ENCODE measurements around the gene CDS1.
"Not testable (repeated sequence)": the region's sequence is repeated elsewhere in the genome, so short reads cannot be mapped to it uniquely, and the experiment has no call there.

Gene CDS1

DNA sequence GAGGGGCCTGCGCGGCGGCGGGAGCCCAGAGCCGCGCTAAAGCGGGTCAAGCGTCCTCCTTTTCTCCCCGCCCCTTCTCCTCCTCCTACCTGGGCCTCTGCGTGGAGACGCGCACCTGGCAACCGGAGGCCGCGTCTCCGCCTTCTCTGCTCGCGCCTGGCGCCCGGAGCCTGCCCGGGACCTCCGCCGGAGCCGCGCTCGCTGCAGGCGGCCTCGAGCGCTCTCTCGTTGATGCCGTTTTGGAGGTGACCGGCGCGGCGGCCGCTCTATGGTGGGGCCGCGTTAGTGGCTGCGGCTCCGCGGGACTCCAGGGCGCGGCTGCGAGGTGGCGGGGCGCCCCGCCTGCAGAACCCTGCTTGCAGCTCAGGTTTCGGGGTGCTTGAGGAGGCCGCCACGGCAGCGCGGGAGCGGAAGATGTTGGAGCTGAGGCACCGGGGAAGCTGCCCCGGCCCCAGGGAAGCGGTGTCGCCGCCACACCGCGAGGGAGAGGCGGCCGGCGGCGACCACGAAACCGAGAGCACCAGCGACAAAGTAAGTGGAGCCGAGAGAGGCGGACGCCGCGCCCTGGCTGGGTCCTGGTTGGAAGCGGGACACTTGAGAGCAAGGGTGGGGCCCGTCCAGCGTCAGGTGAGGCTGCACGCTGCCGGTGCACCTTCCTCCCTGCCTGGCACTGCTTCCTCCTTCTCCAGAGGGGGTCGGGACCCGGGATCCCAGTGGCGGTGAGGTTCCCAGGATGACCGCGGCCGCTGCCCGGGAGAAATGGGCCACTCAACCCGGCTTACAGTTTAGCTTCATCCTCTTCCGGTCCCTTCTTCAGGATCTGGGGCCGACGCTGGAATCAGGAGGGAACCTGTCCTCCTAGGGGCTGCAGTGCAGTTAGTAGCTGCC is at the start of gene CDS1:
CDS1 (plus strand) TSS at position 140 of the 888 bp plus-strand sequence; CDS start at position 415, 275 bp downstream.
- peak; percentile 61 for DNase-seq (ENCODE audit: low read depth, low spot score)

DNA sequence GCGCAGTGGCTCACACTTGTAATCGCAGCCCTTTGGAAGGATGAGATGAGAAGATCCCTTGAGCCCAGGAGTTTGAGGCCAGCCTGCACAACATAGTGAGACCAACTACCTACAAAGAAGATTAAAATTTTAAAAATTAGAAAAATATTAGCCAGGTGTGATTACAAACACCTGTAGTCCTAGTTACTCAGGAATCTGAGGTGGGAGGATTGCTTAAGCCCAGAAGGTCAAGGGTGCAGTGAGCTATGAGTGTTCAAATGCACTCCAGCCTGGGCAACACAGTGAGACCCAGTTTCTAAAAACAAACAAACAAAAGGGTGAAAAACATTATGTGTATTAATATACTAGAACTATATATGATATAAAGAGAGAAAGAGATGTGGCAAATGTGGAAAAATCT is 47.0 kb upstream of the CDS1 start:
- DNase-seq (ENCODE audit: low read depth, low spot score) = no peak

DNA sequence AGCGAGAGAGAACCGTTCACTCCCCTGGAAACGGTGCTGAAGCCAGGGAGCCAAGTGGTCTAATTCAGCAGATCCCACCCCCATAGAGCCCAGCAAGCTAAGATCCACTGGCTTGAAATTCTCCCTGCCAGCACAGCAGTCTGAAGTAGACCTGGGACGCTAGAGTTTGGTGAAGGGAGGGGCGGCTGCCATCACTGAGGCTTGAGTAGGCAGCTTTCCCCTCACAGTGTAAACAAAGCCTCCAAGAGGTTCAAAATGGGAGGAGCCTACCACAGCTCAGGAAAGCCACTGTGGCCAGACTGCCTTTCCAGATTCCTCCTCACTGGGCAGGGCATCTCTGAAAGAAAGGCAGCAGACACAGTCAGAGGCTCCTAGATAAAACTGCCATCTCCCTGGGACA is 37.8 kb upstream of the CDS1 start:
- no peak for DNase-seq (ENCODE audit: low read depth, low spot score)

DNA sequence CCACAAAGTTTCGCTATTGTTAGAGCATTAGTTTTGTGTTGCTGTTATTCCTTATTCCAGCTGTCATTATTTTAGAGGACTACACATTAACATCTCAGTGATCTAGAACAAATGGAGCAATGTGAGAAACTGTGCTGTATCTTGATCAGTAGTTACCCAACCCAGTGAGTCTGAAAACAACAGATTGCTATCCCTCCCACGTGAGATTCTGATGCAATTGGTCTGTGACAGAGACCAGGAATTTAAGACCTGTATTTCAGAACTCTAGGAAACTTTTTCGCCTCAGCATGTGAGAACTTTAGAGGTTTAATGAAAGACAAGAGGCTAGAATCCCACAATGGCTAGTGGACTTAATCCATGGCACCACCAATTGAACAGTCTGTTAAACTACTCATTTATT is 35.7 kb upstream of the CDS1 start:
- no peak for DNase-seq (ENCODE audit: low read depth, low spot score)

DNA sequence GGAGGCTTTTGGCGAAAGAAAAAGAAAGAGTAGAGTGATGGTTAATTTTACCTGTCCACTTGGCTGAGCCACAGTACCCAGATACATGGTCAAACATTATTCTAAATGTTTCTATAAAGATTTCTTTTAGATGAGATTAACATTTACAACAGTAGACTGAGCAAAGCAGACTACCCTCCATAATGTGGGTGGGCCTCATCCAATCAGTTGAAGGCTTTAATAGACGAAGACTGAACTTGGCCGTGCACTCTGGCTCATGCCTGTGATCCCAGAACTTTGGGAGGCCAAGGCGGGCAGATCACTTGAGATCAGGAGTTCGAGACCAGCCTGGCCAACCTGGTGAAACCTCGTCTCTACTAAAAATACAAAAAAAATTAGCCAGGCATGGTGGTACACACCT is 33.7 kb upstream of the CDS1 start:
- DNase-seq (ENCODE audit: low read depth, low spot score) = not testable (repeated sequence)

DNA sequence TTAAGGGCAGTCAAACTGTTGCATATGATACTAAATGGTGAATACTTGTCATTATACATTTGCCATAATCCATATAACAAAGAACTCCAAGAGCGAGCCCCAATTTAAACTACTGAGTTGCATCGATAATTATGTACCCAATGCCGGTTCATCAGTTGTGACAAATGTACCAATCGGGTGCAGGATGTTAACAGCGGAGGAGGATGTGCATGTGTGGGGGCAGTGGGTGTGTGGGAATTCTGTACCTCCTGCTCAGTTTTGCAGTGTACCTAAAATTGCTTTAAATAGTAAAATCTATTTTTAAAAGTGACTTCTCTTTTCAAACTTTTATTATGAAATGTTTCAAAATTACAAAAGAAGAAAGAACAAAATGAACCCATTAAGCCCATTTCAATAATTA is 20.8 kb upstream of the CDS1 start:
- DNase-seq (ENCODE audit: low read depth, low spot score) = no peak

DNA sequence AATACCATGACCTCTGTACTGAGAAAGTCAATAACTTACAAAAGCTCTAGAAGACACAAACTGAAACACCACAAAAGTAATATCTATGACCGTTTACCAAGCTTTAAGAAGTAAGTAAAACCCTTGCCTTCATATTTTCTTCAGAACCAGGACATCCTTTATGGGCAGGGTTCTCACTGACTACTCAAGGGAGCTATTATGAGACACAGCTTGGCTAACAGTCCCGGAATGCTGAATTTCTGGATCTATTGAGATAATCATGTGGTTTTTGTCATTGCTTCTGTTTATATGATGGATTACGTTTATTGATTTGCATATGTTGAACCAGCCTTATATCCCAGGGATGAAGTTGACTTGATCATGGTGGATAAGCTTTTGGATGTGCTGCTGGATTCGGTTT is 19.9 kb upstream of the CDS1 start:
- no peak for DNase-seq (ENCODE audit: low read depth, low spot score)

DNA sequence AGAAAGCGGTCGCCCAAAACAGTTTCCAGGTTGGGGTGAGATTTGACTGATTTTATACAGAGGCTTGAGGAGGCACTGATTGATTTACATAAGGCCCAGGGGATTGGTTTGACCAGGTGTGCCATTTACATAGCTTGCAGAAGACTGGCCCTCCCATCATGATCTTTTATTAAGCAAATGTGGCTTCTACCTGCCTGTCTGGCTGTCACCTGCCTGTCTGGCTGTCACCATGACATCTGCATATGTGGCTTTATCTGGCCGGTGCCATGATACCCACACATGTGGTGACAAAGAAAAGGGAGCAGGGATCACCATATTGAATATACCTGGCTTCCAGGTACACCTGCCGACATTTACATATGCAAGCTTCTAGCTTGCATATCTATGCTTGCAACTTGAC is 17.0 kb upstream of the CDS1 start:
- DNase-seq (ENCODE audit: low read depth, low spot score) = no peak

DNA sequence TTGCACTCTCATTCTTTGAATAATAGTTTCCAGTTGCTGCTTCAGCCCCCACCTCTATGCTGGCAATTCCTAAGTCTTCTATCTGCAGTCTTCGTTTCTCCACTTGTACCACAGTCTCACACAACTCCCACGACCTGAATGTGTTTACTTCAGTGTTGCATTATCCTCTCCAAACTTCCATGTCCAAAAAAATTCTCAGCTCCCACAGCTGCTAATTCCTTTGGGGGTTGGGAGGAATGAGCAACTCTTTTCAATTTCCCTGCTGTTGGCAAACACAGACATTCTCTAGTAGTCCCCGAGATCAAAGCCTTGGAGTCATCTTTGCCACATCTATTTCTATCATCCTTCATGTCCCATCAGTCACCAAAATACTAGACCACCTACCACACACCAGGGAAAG is 14.4 kb upstream of the CDS1 start:
- DNase-seq (ENCODE audit: low read depth, low spot score) = no peak

DNA sequence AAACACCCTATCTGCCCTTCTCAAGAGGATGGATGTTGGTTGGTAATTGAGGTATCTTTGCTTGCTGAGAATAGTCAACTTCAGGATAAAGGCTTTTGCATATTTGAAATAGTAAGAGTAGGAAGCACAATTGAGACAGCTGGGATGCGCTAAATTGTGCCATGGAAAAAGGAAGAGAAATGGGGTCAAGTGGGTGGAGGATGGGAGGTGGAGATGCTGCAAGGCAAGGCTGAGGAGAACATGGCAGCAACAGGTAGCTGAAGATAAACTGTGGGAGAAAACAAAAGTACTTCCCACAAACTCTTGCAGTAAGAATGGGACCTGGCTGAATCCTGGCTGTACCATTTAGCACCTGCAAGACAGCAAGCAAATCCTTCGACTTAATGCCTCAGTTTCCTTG is 13.9 kb upstream of the CDS1 start:
- no peak for DNase-seq (ENCODE audit: low read depth, low spot score)

DNA sequence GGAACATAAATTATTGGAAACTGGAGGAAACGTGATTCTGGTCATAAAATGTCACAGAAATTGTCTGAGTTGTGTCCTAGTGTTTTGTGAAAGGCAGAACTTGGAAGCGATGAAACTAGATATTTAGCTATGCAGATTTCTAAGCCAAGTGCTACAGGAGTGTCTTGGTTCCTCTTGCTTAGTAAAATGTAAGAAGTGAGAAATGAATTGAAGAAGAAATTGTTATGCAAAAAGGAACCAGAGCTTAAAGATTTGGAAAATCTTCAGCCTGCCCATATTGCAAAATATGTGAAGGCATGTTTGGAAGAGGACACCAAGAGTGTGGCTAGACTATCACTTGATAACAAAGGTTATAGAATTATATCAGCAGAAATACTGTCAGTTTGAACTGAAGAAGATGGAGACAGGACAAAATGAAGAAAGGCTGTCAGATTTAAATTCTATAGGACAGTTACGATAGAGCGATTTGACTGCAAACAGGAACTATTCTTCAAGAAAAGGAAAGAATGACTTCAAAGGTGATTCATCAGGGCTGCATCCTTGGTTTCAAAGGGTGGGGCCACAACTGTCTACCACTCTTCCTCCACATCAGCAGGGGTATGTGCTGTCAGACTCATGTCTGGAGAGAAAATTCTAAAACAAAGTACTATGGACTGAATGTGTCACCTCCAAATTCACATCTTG is 9.4 kb upstream of the CDS1 start:
- DNase-seq (ENCODE audit: low read depth, low spot score) = no peak

DNA sequence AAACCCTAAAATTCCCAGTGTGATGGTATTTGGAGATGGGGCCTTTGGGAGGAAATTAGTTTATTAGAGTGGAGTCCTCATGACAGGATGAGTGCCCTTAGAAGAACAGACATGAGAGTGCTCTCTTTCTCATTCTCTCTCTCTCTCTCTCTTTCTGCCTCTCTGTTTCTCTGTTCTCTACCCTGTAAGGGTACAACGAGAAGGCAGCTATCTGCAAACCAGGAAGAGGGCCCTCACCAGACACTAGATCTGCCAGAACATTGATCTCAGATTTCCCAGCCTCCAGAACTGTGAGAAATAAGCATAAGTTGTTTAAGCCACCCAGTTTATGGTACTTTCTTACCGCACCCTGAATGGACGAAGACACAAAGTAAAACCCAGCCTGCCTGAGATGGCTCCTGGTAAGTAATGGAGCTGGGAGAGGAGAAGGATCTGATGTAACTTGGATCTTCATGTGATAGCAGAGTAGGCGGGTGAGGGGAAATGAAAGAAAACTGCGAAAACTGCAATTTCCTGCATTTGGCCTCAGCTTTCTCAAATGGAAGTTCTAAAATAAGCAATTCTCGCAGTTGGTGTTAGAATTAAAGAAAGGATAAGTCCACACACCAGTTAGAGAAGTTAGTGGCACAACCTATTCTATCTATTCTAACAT is 8.7 kb upstream of the CDS1 start:
- no peak for DNase-seq (ENCODE audit: low read depth, low spot score)

DNA sequence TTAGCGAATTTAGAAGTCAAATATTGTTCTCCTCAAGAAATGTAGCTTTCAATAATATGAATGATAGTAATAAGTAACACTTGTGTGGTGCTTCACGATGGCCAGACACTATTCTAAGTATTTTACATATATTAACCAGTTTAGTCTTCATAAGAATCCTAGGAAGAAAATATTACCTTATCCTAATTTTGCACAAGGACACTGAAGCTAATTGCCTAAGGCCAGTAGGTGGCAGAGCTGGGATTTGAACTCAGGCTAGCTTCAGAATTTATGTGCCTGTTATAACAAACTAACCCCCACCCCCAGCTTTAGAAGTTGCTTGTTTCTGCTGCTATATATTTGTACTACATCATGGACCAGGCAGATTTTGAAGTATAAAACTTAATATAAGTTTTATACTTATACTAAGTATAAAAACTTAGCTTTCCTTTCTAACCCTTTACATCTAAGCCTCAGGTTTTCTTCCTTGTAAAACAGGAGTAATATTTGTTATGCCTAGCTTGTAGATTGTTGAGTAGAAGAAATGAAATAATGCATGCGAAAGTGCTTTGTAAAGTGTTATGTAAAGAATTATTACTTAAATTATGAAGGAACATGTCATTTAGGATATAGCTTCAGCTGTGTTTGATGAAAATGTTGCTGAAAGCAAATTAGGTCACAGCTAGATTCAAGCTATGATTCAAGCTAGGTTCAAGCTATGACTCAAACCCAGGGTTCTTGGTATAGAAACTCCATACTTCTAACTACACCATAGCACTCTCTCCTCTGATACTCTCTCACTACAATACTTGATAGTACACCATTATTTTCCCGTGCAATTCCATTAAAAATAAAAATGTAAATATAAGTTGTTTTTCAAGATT is 4.2 kb upstream of the CDS1 start:
- peak; percentile 68 for DNase-seq (ENCODE audit: low read depth, low spot score)

DNA sequence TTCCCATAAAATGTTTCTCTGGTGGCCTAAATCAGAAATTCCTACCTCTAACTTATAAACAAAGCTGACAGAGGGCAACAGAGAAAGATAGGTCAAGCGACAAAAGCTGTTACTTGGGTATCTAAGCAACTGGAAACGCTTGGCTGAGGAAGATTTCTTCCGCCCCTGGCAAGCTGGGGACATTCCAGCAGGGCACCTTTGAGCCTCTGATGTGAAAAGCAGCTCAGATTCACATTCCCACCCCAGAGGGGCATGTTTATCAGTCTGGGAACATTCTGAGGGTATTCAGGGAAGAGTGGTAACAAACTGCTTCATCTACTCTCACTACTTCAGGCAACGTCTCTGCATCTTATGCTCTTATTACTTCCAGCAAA is 3.5 kb upstream of the CDS1 start:
- DNase-seq (ENCODE audit: low read depth, low spot score) = peak; percentile 18

DNA sequence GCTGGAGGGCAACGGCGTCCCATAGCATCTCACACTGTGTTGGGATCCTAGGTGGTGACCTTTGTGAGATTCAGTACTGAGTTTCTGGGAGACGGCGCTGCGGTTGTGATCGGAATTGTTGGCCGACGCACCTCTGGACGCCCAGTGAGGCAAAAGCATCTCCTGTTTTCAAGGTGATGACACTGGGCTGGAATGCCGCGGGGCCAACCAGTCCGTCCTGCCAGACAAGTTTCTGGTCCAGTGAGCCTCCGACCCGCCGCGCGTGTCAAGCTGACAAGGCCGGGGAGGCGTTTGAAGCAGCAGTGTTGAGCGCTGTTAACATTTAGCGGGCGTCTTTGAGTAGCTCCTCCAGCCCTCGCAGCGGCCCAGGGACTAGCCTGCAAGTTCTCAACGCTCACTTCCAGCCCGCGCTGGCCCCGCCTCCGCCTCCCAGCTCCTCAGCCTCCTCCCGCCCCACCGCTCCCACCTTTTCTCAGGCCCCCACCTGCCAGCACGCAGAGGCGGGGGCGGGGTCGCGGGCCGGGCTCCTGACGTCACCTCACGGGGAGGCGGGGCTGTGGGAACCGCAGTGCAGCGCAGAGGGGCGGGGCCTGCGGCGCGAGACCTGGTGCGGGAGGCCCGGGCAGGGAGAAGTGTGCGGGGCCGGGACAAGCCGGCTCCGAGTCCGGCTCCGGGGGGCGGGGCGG is 482 bp upstream of the CDS1 start:
- DNase-seq (ENCODE audit: low read depth, low spot score) = peak; percentile 91

DNA sequence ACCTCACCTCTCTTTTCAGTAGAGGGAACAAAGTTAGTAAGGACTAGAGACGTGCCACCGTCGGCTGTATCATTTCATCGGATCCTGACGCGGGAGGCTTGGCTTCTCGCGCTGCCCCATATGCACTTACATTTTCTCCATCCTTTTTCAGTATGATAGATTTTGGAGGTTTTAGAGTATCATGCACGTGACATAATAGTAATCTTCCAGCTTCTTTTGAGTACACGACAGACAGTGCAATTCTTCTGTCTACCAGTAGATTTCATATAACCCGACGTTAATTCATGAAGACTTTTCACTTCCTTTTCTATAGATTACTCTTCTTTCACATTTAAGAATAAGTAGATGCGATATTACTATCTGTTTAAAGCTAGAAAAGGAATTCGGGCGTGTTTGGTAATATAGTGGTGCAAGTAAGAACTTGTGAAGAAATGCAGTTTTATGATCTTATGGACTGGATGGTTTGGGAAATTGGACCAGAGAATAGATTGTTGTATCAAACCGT is 1.0 kb downstream of the CDS1 start:
- no peak for DNase-seq (ENCODE audit: low read depth, low spot score)

DNA sequence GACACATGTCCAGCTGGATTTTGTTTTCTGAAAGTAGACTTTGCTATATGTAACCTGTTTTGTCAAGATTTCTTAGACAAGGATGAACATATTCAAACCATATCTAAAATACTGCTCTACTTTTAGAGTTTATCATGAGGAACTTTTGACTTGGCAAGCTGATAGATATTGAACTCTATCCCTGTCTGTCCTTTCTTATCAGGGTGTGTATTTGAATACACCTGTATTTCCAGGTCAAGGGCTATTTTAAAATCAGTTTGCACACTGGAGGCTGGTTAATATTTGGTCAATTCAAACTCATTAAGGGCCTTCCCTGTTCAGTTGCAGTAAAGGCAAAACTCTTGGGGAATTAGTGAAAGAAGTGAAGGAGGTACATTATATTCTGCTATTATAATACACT is 2.3 kb downstream of the CDS1 start:
- no peak for DNase-seq (ENCODE audit: low read depth, low spot score)

DNA sequence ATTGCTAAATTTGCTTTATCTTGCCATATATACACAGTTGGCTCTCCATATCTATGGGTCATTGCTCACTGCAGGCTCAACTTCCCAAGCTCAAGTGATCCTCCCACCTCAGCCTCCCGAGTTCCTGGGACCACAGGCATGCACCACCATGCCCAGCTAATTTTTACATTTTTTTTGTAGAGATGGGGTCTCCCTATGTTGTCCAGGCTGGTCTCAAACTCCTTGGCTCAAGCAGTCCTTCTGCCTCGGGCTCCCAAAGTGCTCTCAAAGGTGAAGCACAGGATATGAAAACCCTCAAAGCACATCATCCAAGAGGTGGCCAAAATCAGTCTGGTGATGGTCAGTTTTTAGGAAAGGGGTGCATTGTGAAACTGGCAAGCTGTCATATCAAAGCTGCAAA is 11.8 kb downstream of the CDS1 start:
- DNase-seq (ENCODE audit: low read depth, low spot score) = no peak

DNA sequence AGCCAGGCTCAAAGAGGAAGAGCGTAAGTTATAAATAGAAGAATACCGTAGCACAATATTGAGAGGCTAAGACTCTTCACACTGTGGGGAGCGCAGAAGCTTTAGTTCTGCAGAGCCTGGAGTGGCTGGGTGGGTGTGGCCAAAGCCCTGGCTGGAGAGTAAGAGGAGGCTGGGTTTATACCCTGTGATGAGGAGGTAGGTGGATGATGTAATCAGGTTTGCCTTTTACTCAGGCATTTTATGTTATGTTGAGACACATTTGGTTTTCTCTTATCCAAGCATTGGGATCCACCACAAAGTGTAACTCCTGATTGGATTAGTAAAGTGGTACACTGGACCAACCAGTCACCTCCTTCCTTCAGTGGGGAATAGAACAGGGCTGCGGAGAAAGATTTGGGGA is 13.9 kb downstream of the CDS1 start:
- DNase-seq (ENCODE audit: low read depth, low spot score) = no peak

DNA sequence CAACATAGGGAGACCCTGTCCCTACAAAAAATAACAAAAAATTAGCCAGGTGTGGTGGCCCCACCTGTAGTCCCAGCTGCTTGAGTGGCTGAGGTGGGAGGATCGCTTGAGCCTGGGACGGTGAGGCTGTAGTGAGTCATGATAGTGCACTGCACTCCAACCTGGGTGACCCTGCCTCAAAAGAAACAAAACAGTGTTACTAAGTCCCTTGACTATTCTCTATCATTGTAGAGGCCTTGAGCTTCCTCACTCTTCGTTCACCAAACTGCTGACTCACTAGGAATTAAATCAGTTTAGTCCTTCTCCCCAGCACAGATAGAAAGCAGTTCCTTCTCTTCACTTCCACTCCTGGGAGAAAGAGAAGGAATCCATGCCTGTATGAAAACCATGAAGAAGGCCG is 14.5 kb downstream of the CDS1 start:
- no peak for DNase-seq (ENCODE audit: low read depth, low spot score)

DNA sequence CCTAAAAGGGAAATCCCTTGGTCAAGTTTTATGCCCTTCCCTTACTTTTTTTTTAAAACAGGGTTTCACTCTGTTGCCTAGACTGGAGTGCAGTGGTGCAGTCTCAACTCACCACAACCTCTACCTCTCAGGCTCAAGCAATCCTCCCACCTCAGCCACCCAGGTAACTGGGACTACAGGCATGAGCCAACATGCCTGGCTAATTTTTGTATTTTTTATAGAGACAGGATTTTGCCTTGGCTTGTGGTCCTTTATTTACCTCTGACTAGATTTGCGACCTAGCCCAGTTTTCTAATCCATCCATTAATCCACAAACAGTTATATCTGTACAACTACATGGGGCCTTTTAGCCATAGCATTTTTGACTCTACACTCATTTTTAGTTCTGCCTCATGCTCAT is 23.7 kb downstream of the CDS1 start:
- DNase-seq (ENCODE audit: low read depth, low spot score) = no peak
